Amniotic stem cell (primary cell): ENCODE data around the gene SPANXN3.
"Not testable (repeated sequence)": the region's sequence is repeated elsewhere in the genome, so short reads cannot be mapped to it uniquely, and the experiment has no call there.

ENCODE experiments used
- DNase-seq: peaks from one replicate; lab custom pipeline; 2025; lab: John Stamatoyannopoulos, UW

SPANXN3 gene

GRCh38 chrX:143517375-143517774, at the start of gene SPANXN3:
Gene SPANXN3, minus strand, starts transcription at chrX:143517475. Its CDS starts 84 bp downstream, at chrX:143517391.
- DNase-seq, result not testable (repeated sequence)

- no peak for DNase-seq
Measured at GRCh38 chrX:143536176-143536575, 18.9 kb upstream of the SPANXN3 start.

GRCh38 chrX:143502196-143502595, 15.1 kb downstream of the SPANXN3 start:
- DNase-seq, result not testable (repeated sequence)

GRCh38 chrX:143500751-143501150, 16.5 kb downstream of the SPANXN3 start:
- no peak for DNase-seq

GRCh38 chrX:143486105-143486504, 31.2 kb downstream of the SPANXN3 start:
- no peak for DNase-seq

- no peak for DNase-seq
Measured at GRCh38 chrX:143476751-143477150, 40.5 kb downstream of the SPANXN3 start.

- DNase-seq, result no peak
Measured at GRCh38 chrX:143472347-143472938, 44.8 kb downstream of the SPANXN3 start.

GRCh38 chrX:143466130-143466529, 51.1 kb downstream of the SPANXN3 start:
- no peak for DNase-seq

GRCh38 chrX:143462696-143463095, 54.6 kb downstream of the SPANXN3 start:
- DNase-seq, result no peak

GRCh38 chrX:143461606-143462005, 55.7 kb downstream of the SPANXN3 start:
- DNase-seq, result no peak
